Tibial nerve (tissue), 4 donors: ENCODE results near the gene PSMD12. TPM values are rescaled to one million over a fixed set of nuclear protein-coding genes. Genes with fewer than 3 reads are reported as not detected.

Source experiments
- DNase-seq, 2 donors: peaks; one replicate each; pipeline ENCODE4 v3.0.0-alpha.2; 2019; ENCODE audit warnings: low spot score in 2 of 2
- H3K27ac ChIP-seq, 4 donors: fragments of 200-600 bp; sonication (generic) in 3 of 4; one replicate each; pipeline ENCODE4 v1.5.1; 2017 to 2019; ENCODE audit warnings: mild to moderate bottlenecking in 1 of 4
- H3K27me3 ChIP-seq, 2 donors: fragments of 200-600 bp; sonication (generic) in 1 of 2; one replicate each; pipeline versions ENCODE4 v1.5.1 to v1.6.0; 2017 to 2019
- H3K36me3 ChIP-seq, 3 donors: fragments of 200-600 bp; sonication (generic); one replicate each; pipeline ENCODE4 v1.5.1; 2018 to 2019
- H3K4me1 ChIP-seq, 4 donors: fragments of 200-600 bp; sonication (generic) in 3 of 4; one replicate each; pipeline ENCODE4 v1.5.1; 2017 to 2019
- H3K4me3 ChIP-seq, 4 donors: fragments of 200-600 bp; sonication (generic) in 3 of 4; one replicate each; pipeline ENCODE4 v1.5.1; 2017 to 2019; ENCODE audit warnings: mild to moderate bottlenecking in 1 of 4, moderate library complexity in 1 of 4
- H3K9me3 ChIP-seq, 4 donors: fragments of 200-600 bp; sonication (generic) in 3 of 4; one replicate each; pipeline ENCODE4 v1.5.1; 2017 to 2019
- CTCF ChIP-seq, 5 experiments: fragments of 200-600 bp in 3 of 5; fragments of 450-650 bp in 2 of 5; sonication (generic) in 3 of 5; IDR thresholded peaks; one replicate each; pipeline ENCODE4 v1.5.1; 2016 to 2019; ENCODE audit warnings: antibody characterized with exemption in 5 of 5, mild to moderate bottlenecking in 3 of 5, moderate library complexity in 2 of 5
- EP300 ChIP-seq, 2 donors: sonication (generic); formaldehyde crosslinking; IDR thresholded peaks; one replicate each; pipeline ENCODE4 v1.6.1; 2017; ENCODE audit warnings: antibody characterized with exemption in 2 of 2, mild to moderate bottlenecking in 1 of 2
- POLR2A ChIP-seq, 2 donors: fragments of 450-650 bp; IDR thresholded peaks; one replicate each; pipeline ENCODE4 v1.6.1; 2017; ENCODE audit warnings: antibody characterized with exemption in 2 of 2, mild to moderate bottlenecking in 2 of 2, moderate library complexity in 2 of 2
- WGBS, 2 donors: methylation state at CpG; one replicate each; pipeline ENCODE4 v1.1.5; 2018; 5-methylcytosine and 5-hydroxymethylcytosine counted together
- total RNA-seq, 4 donors: library from RNA; depleted of rRNA; stranded (reverse); fragments of >200 nt; gene quantifications; one replicate each; pipeline ENCODE4 v1.1.0, GENCODE V29; 2016

The PSMD12 gene
- 10 to 100 TPM; 16.1 to 24.7 (median 22.4) TPM for total RNA-seq

GRCh38 chr17:67366193-67367157, at the start of gene PSMD12:
TSS of gene PSMD12 (minus strand) at chr17:67366577. CDS start at chr17:67366519, 58 bp downstream.
- TF ChIP-seq POLR2A (IDR thresholded peaks at IDR 0.05), result peak; percentile 48 to 77
- TF ChIP-seq EP300 (IDR thresholded peaks at IDR 0.05), result peak; percentile 27 to 95
- TF ChIP-seq CTCF (IDR thresholded peaks at IDR 0.05), result peak in 1 of 5 experiments; percentile 47
- H3K27ac ChIP-seq, result peak within 1 kb of the TSS; percentile 66 to 94 (median 91)
- DNase-seq, result peak; percentile 83 to 87
- peaks cover 0 to 3% (median 0%) of the 10 kb centered on the region in 3 donors for H3K36me3 ChIP-seq
- no peaks in the 10 kb centered on the region for H3K9me3 ChIP-seq
- no peaks in the 10 kb centered on the region for H3K27me3 ChIP-seq
- 1 to 2% methylated on average over 25 to 55 of the region's 55 CpGs for WGBS, 2 donors
- peak within 1 kb of the TSS; percentile 80 to 94 (median 84) for H3K4me3 ChIP-seq
- peaks cover 0 to 51% (median 22%) of the 10 kb centered on the region in 4 donors for H3K4me1 ChIP-seq

GRCh38 chr17:67415291-67415690, 48.9 kb upstream of the PSMD12 start:
- H3K4me3 ChIP-seq, result no peak overlapping the region
- H3K27me3 ChIP-seq, result no peaks in the 10 kb centered on the region
- H3K36me3 ChIP-seq, result no peaks in the 10 kb centered on the region
- peaks cover 0 to 4% (median 0%) of the 10 kb centered on the region in 4 donors for H3K4me1 ChIP-seq
- 66 to 68% methylated on average over 7 of the region's 7 CpGs for WGBS, 2 donors
- H3K27ac ChIP-seq, result no peak overlapping the region
- TF ChIP-seq CTCF (IDR thresholded peaks at IDR 0.05), result no peak
- TF ChIP-seq EP300 (IDR thresholded peaks at IDR 0.05), result no peak
- TF ChIP-seq POLR2A (IDR thresholded peaks at IDR 0.05), result no peak
- DNase-seq, result no peak
- H3K9me3 ChIP-seq, result peaks cover 0 to 4% (median 0%) of the 10 kb centered on the region in 4 donors

- Histone ChIP-seq H3K4me1 (peaks cover 0 to 4% (median 0%) of the 10 kb centered on the region in 4 donors), H3K9me3 (peaks cover 0 to 4% (median 0%) of the 10 kb centered on the region in 4 donors), H3K4me3 (no peak overlapping the region), H3K27ac (no peak overlapping the region), H3K36me3 (no peaks in the 10 kb centered on the region), H3K27me3 (no peaks in the 10 kb centered on the region)
- no peak for DNase-seq
- TF ChIP-seq POLR2A (IDR thresholded peaks at IDR 0.05) (no peak), EP300 (IDR thresholded peaks at IDR 0.05) (no peak), CTCF (IDR thresholded peaks at IDR 0.05) (no peak)
- 96 to 98% methylated on average over 2 of the region's 2 CpGs for WGBS, 2 donors
These were observed 48.2 kb upstream of the PSMD12 start for GRCh38 chr17:67414559-67414958.

- 100% methylated on average over 1 of the region's 1 CpG for WGBS, 2 donors
- no peaks in the 10 kb centered on the region for H3K36me3 ChIP-seq
- TF ChIP-seq CTCF (IDR thresholded peaks at IDR 0.05), result no peak
- no peak for TF ChIP-seq EP300 (IDR thresholded peaks at IDR 0.05)
- TF ChIP-seq POLR2A (IDR thresholded peaks at IDR 0.05), result no peak
- H3K9me3 ChIP-seq, result peaks cover 0 to 4% (median 0%) of the 10 kb centered on the region in 4 donors
- no peak overlapping the region for H3K4me3 ChIP-seq
- no peak for DNase-seq
- no peaks in the 10 kb centered on the region for H3K27me3 ChIP-seq
- no peak overlapping the region for H3K27ac ChIP-seq
- peaks cover 0 to 4% (median 0%) of the 10 kb centered on the region in 4 donors for H3K4me1 ChIP-seq
These were observed 47.8 kb upstream of the PSMD12 start for GRCh38 chr17:67414130-67414529.

- Histone ChIP-seq H3K27ac (no peak overlapping the region), H3K27me3 (no peaks in the 10 kb centered on the region), H3K9me3 (peaks cover 0 to 4% (median 0%) of the 10 kb centered on the region in 4 donors), H3K4me3 (no peak overlapping the region), H3K36me3 (no peaks in the 10 kb centered on the region), H3K4me1 (peaks cover 0 to 4% (median 0%) of the 10 kb centered on the region in 4 donors)
- TF ChIP-seq POLR2A (IDR thresholded peaks at IDR 0.05) (no peak), CTCF (IDR thresholded peaks at IDR 0.05) (no peak), EP300 (IDR thresholded peaks at IDR 0.05) (no peak)
- no peak for DNase-seq
- WGBS, 2 donors, result 79 to 83% methylated on average over 5 of the region's 5 CpGs
These were observed 47.0 kb upstream of the PSMD12 start for GRCh38 chr17:67413388-67413787.
